SK-N-SH (cell line): ENCODE data around the gene PYCARD.

Experiments
- CTCF ChIP-seq: fragments of 200-600 bp; sonication (generic); IDR thresholded peaks from 2 replicates; pipeline ENCODE4 v1.6.1; 2017; ENCODE audit warnings: antibody characterized with exemption, mild to moderate bottlenecking, moderate library complexity
- EZH2phosphoT487 ChIP-seq: fragments of 200-600 bp; sonication (generic); IDR thresholded peaks from 2 replicates; pipeline ENCODE4 v1.6.1; 2017; ENCODE audit warnings: low read depth, mixed run types, mild to moderate bottlenecking, antibody characterized with exemption, moderate library complexity, borderline replicate concordance
- IRF3 ChIP-seq: fragments of 150-350 bp; IDR thresholded peaks from 2 replicates; pipeline ENCODE4 v1.6.1; 2016; ENCODE audit warnings: mild to moderate bottlenecking, low read depth, low read length
- NFIC ChIP-seq: IDR thresholded peaks from 2 replicates; pipeline ENCODE4 v1.4.0; 2012; ENCODE audit warnings: borderline replicate concordance
- POLR2AphosphoS5 ChIP-seq: IDR thresholded peaks from 2 replicates; pipeline ENCODE4 v1.6.1; 2012; ENCODE audit warnings: low read depth, low read length
- RAD21 ChIP-seq: IDR thresholded peaks from 2 replicates; pipeline ENCODE4 v1.6.1; 2012; ENCODE audit warnings: mild to moderate bottlenecking, low read length
- TAF1 ChIP-seq: IDR thresholded peaks from 2 replicates; pipeline ENCODE4 v1.6.1; 2012; ENCODE audit warnings: low read depth, mild to moderate bottlenecking, low read length, moderate library complexity, borderline replicate concordance

GRCh38 chr16:31194898-31195297 is 7.7 kb downstream of the PYCARD start:
- TF ChIP-seq RAD21 (no peak), EZH2phosphoT487 (no peak), CTCF (no peak), IRF3 (no peak), NFIC (no peak), TAF1 (no peak), POLR2AphosphoS5 (no peak)
